Amniotic epithelial cell (primary cell): ENCODE results near the gene SVIL.
"Not testable (repeated sequence)": the region's sequence is repeated elsewhere in the genome, so short reads cannot be mapped to it uniquely, and the experiment has no call there.

ENCODE experiments used
- DNase-seq: peaks from one replicate; pipeline ENCODE4 v3.0.0-alpha.2; 2010; ENCODE audit warnings: low read depth

Gene SVIL

DNA sequence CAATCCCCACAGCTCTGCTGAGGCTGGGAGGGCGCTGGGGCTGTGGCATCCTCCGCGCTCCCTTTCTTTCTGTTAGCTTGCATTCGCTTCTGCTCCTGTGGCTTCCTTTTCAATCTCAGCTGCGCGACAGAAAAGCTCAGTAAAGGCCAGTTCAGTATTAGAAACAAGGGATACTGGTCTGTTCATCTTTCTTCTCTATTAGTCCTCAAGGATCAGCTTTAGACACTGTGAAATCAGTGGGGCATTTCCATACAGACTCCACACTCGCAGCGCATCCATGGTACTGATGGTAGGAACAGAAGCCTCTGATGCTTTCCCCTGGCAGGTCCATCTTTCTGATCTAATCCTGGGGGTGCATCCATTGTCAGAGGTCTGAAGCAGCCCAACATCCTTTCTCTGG lies 182.2 kb downstream of the SVIL start:
- no peak for DNase-seq

DNA sequence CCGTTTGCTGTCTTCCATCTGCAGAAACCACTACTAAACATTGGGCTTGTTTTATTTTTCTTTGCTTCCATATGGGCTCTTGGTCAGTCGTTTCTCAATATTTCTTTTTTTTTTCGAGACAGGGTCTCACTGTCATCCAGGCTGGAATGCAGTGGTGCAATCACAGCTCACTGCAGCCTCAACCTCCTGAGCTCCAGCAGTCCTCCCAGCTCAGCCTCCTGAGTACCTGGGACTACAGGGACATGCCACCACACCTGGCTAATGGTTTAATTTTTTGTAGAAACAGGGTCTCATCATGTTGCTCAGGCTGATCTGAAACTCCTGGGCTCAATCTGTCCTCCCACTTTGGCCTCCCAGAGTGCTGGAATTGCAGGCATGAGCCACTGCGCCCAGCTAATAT lies 182.8 kb downstream of the SVIL start:
- DNase-seq, result no peak

GRCh38 chr10:29450405-29450804 lies 184.4 kb downstream of the SVIL start:
- no peak for DNase-seq

GRCh38 chr10:29448756-29449592 lies 185.8 kb downstream of the SVIL start:
- DNase-seq, result peak; percentile 33

- DNase-seq, result no peak
Measured at GRCh38 chr10:29448125-29448524, 186.6 kb downstream of the SVIL start.

DNA sequence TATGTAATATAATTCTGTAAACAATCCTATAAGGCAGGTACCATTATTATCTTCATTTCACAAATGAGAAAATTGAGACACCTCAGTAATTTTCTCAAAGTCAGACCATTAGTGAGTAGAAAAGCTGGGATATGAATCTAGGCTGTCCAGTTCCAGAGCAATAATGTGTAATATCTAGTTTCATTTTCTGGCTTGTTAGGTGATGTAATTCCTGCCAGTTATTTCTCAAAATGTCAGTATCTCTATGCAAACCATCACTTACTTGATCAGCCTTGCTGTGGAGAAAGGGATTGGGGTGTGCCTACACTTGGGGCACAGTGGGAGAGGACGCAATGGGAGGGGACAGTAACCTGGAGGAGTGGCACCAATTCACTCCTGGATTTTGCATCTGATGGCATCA lies 188.4 kb downstream of the SVIL start:
- peak; percentile 32 for DNase-seq

DNA sequence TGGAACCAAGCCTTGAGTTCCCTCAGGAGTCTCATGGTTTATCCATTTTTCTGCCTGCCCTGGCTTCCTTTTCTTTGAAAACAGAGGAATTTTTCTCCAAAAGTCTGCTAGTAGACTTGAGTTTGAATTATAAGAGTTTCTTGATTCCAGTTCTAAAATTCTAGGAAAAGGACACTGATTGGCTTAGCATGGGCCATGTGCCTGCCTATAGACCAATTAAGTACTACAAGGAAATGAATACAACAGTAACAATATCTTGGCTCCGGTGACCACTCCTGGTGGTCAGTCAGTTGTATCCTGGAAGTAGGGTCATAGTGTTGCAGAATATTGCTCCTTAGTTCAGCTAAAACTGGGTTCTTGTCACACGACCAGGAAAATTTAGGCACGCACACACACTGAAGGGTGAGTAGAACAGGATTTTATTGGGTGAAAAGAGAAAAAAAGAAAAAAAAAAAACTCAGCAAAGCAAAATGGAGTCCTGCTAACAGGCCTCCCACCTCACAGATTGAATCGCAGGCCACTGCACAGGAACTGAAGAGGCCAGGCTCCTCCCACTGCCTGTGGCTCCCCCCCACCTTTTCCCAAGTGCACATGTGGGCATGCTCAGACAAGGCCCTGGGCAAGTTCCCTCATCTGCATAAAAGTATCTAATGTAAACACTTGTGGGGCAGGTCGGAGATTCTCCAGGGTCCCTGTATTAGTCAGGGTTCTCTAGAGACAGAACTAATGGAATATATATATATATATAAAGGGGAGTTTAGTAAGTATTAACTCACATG lies 190.8 kb downstream of the SVIL start:
- DNase-seq, result peak; percentile 5

DNA sequence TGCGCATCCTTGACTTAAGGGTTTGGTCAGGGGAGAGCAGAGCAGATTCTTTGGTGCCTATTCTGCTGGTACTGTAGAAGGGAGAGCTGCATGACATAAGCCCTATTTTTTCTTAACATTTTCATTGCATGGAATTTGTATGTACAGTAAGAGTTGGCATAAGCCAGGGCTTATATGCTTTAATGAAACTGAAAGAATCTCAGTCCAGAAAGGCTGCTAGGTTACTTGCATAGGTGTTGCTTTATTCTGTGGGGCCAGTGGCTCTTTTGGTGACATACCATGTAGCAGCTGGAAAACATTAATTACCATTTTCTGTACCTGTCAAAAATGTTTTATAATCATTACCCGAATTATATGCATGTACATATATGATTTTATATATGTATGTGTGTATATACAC lies 193.8 kb downstream of the SVIL start:
- no peak for DNase-seq

DNA sequence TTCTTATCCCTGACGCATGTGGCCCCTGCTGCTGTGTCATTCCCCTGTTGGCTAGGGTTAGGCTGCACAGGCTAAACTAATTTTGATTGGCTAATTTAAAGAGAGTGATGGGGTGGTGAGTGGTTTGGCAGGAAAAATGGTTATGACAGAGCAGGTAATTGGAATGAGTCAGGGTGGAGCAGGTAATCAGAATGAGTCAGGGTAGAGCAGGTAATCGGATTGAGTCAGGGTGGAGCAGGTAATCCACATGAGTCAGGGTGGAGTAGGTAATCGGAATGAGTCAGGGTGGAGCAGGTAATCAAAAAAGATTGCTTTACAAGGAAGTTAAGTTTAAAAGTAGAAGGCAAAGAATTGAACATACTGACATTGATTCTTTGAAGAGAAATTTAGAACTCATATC lies 195.8 kb downstream of the SVIL start:
- not testable (repeated sequence) for DNase-seq

GRCh38 chr10:29438271-29438670 lies 196.5 kb downstream of the SVIL start:
- no peak for DNase-seq

- DNase-seq, result no peak
Measured at GRCh38 chr10:29437871-29438270, 196.9 kb downstream of the SVIL start.

DNA sequence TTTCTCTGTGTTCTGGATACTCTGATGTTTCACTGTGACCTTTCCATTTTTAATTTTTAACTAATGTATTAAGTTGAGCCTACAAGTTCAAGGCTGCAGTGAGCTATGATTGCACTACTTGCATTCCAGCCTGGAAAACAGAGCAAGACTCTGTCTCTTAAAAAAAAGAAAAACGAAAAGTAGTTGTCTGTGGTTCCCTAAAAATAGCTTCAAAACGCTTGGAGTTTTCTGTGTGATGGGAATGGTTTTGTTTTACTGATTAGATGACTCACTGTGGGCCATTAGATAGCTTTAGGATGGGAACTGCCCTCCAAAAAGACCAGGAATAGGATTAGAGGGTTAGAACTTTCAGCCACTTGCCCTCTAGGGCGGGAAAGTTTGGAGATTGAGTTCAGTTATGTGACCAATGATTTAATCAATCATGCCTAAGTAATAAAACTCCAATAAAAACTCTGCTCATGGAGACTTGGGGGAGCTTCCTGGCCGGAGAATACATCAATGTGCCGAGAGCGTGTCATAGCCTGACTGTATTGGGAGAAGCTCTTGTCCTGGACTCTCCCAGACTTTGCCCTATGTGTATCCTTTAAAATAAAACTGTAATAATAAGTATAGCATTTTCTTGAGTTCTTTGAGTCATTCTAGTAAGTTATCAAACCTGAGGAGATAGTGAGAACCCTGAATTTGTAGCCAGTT lies 198.8 kb downstream of the SVIL start:
- peak; percentile 19 for DNase-seq

DNA sequence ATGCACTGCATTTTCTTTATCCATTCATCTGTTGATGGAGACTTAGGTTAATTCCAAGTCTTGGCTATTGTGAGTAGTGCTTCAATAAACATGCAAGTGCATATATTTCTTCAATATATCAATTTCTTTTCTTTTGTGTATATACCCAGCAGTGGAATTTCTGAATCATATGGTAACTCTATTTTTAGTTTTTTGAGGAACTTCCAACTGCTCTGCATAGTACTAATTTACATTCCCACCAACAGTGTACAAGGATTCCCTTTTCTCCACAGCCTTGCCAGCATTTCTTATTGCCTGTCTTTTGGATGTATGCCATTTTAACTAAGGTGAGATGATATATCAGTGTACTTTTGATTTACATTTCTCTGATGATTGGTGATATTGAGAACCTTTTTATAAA lies 200.7 kb downstream of the SVIL start:
- DNase-seq, result no peak

DNA sequence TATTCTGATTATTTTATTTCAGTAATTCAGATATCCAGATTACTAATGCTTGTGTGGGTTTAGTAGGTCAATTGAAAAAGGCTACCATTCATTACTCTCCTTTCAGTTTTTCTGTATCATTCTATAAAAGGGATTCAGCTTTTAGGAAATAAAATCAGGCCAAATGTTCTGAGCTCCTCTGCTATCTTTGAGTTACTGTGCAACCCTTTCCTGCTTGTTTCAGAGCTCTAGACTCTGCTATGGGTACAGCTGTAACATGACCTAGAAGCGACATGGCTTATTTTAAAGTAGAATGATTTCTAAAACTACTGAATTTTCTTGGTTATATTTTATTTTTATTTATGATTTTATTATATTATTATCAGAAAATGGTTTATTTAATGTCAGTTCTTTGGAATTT lies 203.1 kb downstream of the SVIL start:
- no peak for DNase-seq

- DNase-seq, result no peak
Measured at GRCh38 chr10:29430101-29430500, 204.7 kb downstream of the SVIL start.

DNA sequence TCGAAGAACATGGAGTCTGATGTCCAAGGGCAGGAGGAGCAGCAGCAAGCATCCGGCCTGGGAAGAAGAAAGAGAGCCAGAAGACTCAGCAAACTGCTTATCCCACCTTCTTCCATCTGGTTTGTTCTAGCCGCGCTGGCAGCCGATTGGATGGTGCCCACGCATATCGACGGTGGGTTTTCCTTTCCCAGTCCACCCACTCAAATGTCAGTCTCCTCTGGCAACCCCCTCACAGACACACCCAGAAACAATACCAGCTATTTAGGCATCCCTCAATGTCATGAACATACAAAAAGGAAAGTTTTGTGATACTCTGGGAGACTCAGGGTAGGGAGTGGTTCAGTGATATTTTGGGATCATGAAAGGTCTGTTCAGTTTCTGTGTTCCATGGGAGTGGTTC lies 206.3 kb downstream of the SVIL start:
- no peak for DNase-seq

- no peak for DNase-seq
Measured at GRCh38 chr10:29427667-29428066, 207.1 kb downstream of the SVIL start.

- DNase-seq, result peak; percentile 41
Measured at GRCh38 chr10:29426420-29426819, 208.4 kb downstream of the SVIL start.

DNA sequence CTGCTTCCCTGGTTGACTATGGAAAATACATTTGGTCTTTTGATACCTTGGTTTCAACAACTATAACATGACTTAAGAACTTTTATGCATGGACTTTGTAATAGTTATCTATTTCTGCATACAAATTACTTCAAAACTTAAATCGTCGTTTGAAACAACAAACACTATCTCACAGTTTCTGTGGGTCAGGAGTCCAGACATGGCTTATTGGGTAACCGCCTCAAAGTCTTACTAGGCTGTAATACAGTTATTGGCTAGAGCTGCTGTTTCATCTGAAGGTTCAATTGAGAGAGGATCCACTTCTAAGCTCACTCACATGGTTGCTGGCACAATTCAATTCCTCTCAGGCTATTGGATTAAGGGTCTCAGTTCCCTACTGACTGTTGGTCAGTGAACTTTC lies 210.8 kb downstream of the SVIL start:
- DNase-seq, result no peak

DNA sequence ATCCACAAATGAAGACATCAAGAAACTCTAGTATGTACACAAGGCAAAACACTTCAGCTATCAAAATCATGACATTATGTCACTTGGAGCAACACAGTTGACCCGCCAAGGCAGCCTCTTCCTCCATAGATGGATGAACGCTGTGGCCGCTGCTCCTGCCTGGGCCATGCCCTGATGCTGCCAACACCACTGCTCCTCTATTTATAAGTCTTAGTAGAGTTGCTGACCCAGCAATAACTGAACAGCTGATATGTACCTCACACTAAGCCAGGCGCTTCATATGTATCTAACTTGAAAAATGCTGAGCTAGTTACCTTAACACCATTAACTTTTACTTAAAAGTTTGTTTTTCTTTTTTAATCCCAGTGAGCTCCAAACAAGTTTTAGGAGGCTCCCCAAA lies 214.0 kb downstream of the SVIL start:
- no peak for DNase-seq

- DNase-seq, result no peak
Measured at GRCh38 chr10:29417324-29417723, 217.4 kb downstream of the SVIL start.

- DNase-seq, result peak; percentile 53
Measured at GRCh38 chr10:29415876-29416275, 218.9 kb downstream of the SVIL start.

- DNase-seq, result no peak
Measured at GRCh38 chr10:29414501-29414900, 220.3 kb downstream of the SVIL start.
